Glutamatergic neuron (in vitro differentiated cells): ENCODE measurements around the gene ZCWPW2. TPM values are rescaled to one million over a fixed set of nuclear protein-coding genes. Genes with fewer than 3 reads are reported as not detected.

Experiments used
- DNase-seq: peaks from one replicate; pipeline ENCODE4 v3.0.0; 2022
- H3K27ac Mint-ChIP-seq: one replicate; pipeline ENCODE4 v1.8.0; 2020; ENCODE audit warnings: mild to moderate bottlenecking, mixed read lengths, inconsistent platforms; ENCODE audit not compliant: unreplicated experiment
- H3K27me3 Mint-ChIP-seq: one replicate; pipeline ENCODE4 v1.8.0; 2020; ENCODE audit warnings: mild to moderate bottlenecking, moderate library complexity, mixed read lengths, inconsistent platforms; ENCODE audit not compliant: unreplicated experiment
- H3K36me3 Mint-ChIP-seq: one replicate; pipeline ENCODE4 v1.8.0; 2020; ENCODE audit warnings: mild to moderate bottlenecking, mixed read lengths, inconsistent platforms; ENCODE audit not compliant: unreplicated experiment
- H3K4me1 Mint-ChIP-seq: one replicate; pipeline ENCODE4 v1.8.0; 2020; ENCODE audit warnings: mild to moderate bottlenecking, low read depth, mixed read lengths, inconsistent platforms; ENCODE audit not compliant: unreplicated experiment
- H3K4me3 Mint-ChIP-seq: one replicate; pipeline ENCODE4 v1.8.0; 2020; ENCODE audit warnings: mild to moderate bottlenecking, mixed read lengths, inconsistent platforms; ENCODE audit not compliant: unreplicated experiment
- H3K9me3 Mint-ChIP-seq: one replicate; pipeline ENCODE4 v1.8.0; 2020; ENCODE audit warnings: mild to moderate bottlenecking, moderate library complexity, mixed read lengths, inconsistent platforms; ENCODE audit not compliant: unreplicated experiment
- CTCF ChIP-seq: fragments of 200-600 bp; sonication (generic); IDR thresholded peaks from one replicate; pipeline ENCODE4 v1.5.0; 2021; ENCODE audit not compliant: partially characterized antibody, unreplicated experiment
- long read RNA-seq: library from polyadenylated mRNA; unstranded; transcript quantifications from one replicate; pipeline ENCODE4 v2.0.0, GENCODE V29; 2020; ENCODE audit not compliant: unreplicated experiment
- total RNA-seq: library from RNA; stranded (reverse); fragmentation: NEBNext Ultra II Directional; extraction: Animal tissue kit (Norgen Biotek cat#: 25700); gene quantifications from one replicate; pipeline ENCODE4 v1.2.1, GENCODE V29; 2021; ENCODE audit not compliant: unreplicated experiment

The ZCWPW2 gene
- 0.49 TPM for total RNA-seq
- long read RNA-seq: 0 reads

GRCh38 chr3:28348629-28349468 lies at the start of gene ZCWPW2, which contains the start of gene AZI2:
ZCWPW2 (plus strand) TSS chr3:28348721; CDS start chr3:28413069, 64,348 bp downstream.
AZI2 (minus strand) TSS chr3:28348824; CDS start chr3:28340617, 8,207 bp downstream.
- peaks cover 6% of the 10 kb centered on the region for H3K4me1 Mint-ChIP-seq
- peak; percentile 95 for DNase-seq
- H3K4me3 Mint-ChIP-seq: peak within 1 kb of the TSS; percentile 96
- H3K36me3 Mint-ChIP-seq: no peaks in the 10 kb centered on the region
- peak within 1 kb of the TSS; percentile 97 for H3K27ac Mint-ChIP-seq
- H3K9me3 Mint-ChIP-seq: peaks cover 4% of the 10 kb centered on the region
- TF ChIP-seq CTCF: no peak
- H3K27me3 Mint-ChIP-seq: no peaks in the 10 kb centered on the region

- Mint-ChIP-seq H3K27me3 (peaks cover 1% of the 10 kb centered on the region), H3K27ac (no peak overlapping the region), H3K4me3 (no peak overlapping the region), H3K4me1 (no peaks in the 10 kb centered on the region), H3K36me3 (no peaks in the 10 kb centered on the region), H3K9me3 (no peaks in the 10 kb centered on the region)
- DNase-seq: no peak
- TF ChIP-seq CTCF: no peak
Measured at GRCh38 chr3:28299705-28300104, 48.8 kb upstream of the ZCWPW2 start.

GRCh38 chr3:28300345-28300962 lies 48.1 kb upstream of the ZCWPW2 start:
- H3K9me3 Mint-ChIP-seq: no peaks in the 10 kb centered on the region
- H3K4me1 Mint-ChIP-seq: no peaks in the 10 kb centered on the region
- H3K27me3 Mint-ChIP-seq: peaks cover 1% of the 10 kb centered on the region
- H3K36me3 Mint-ChIP-seq: no peaks in the 10 kb centered on the region
- DNase-seq: no peak
- no peak for TF ChIP-seq CTCF
- no peak overlapping the region for H3K4me3 Mint-ChIP-seq
- H3K27ac Mint-ChIP-seq: no peak overlapping the region

GRCh38 chr3:28301688-28302087 lies 46.8 kb upstream of the ZCWPW2 start:
- TF ChIP-seq CTCF: no peak
- no peaks in the 10 kb centered on the region for H3K9me3 Mint-ChIP-seq
- no peak for DNase-seq
- H3K36me3 Mint-ChIP-seq: no peaks in the 10 kb centered on the region
- peaks cover 1% of the 10 kb centered on the region for H3K27me3 Mint-ChIP-seq
- H3K4me3 Mint-ChIP-seq: no peak overlapping the region
- no peak overlapping the region for H3K27ac Mint-ChIP-seq
- H3K4me1 Mint-ChIP-seq: no peaks in the 10 kb centered on the region

- no peaks in the 10 kb centered on the region for H3K27me3 Mint-ChIP-seq
- DNase-seq: no peak
- H3K27ac Mint-ChIP-seq: no peak overlapping the region
- H3K4me3 Mint-ChIP-seq: no peak overlapping the region
- TF ChIP-seq CTCF: no peak
- H3K4me1 Mint-ChIP-seq: peaks cover 2% of the 10 kb centered on the region
- H3K9me3 Mint-ChIP-seq: peaks cover 2% of the 10 kb centered on the region
- no peaks in the 10 kb centered on the region for H3K36me3 Mint-ChIP-seq
Measured at GRCh38 chr3:28308196-28308595, 40.3 kb upstream of the ZCWPW2 start.
